Panc1 (cell line): ENCODE results near the gene FAM114A2. TPM values are rescaled to one million over a fixed set of nuclear protein-coding genes. Genes with fewer than 3 reads are reported as not detected.

ENCODE experiments used
- ATAC-seq: fragments of 200-7000 bp; cut with Tn5 transposase; 2 replicates; pipeline ENCODE4 v1.9.1; 2020; ENCODE audit warnings: mild to moderate bottlenecking, moderate library complexity
- BruUV-seq: library from RNA; stranded (reverse); fragments of 400-500 nt; replicated peaks from 2 replicates; lab custom pipeline; 2021; lab: Mats Ljungman, UMichigan
- CTCF ChIA-PET: fragments of 300-600 bp; sonication (Branson Sonifier 250); formaldehyde crosslinking; loops from one replicate; lab custom pipeline; 2022; ENCODE audit warnings: antibody characterized with exemption; lab: Charles Lee
- POLR2A ChIA-PET: fragments of 300-600 bp; sonication (Branson Sonifier 250); formaldehyde crosslinking; loops from one replicate; lab custom pipeline; 2022; ENCODE audit warnings: antibody characterized with exemption; lab: Charles Lee
- DNase-seq: peaks from one replicate; pipeline ENCODE4 v3.0.0-alpha.2; 2010; ENCODE audit warnings: low read depth, low spot score
- H3K27ac ChIP-seq: 2 replicates; pipeline ENCODE4 v1.5.1; 2011; ENCODE audit warnings: mild to moderate bottlenecking, low read length, inconsistent platforms
- H3K27me3 ChIP-seq: fragments of 200-500 bp; sonication (Bioruptor generic); 2 replicates; pipeline ENCODE4 v1.6.0; 2014; ENCODE audit warnings: low read length, inconsistent platforms; ENCODE audit not compliant: control insufficient read depth, insufficient read depth
- H3K36me3 ChIP-seq: fragments of 200-500 bp; sonication (Bioruptor generic); 2 replicates; pipeline ENCODE4 v1.5.1; 2014; ENCODE audit warnings: inconsistent platforms, mild to moderate bottlenecking, low read length, moderate library complexity; ENCODE audit not compliant: control insufficient read depth, insufficient read depth
- H3K4me1 ChIP-seq: 2 replicates; pipeline ENCODE4 v1.5.1; 2011; ENCODE audit warnings: inconsistent platforms, mild to moderate bottlenecking, low read length, moderate library complexity; ENCODE audit not compliant: control insufficient read depth, insufficient read depth
- H3K4me3 ChIP-seq, 2 experiments: 2 replicates each; pipeline ENCODE4 v1.5.1; 2011 to 2012; ENCODE audit warnings: low read depth in 2 of 2, low read length in 2 of 2, mild to moderate bottlenecking in 2 of 2, inconsistent platforms in 1 of 2, moderate library complexity in 1 of 2
- H3K9me3 ChIP-seq: fragments of 200-500 bp; sonication (Bioruptor generic); 2 replicates; pipeline ENCODE4 v1.5.1; 2014; ENCODE audit warnings: low read depth, mild to moderate bottlenecking, inconsistent platforms, low read length, moderate library complexity; ENCODE audit not compliant: control insufficient read depth, insufficient read depth
- POLR2AphosphoS5 ChIP-seq: IDR thresholded peaks from 2 replicates; pipeline ENCODE4 v1.6.1; 2012; ENCODE audit warnings: mild to moderate bottlenecking, low read depth, low read length, moderate library complexity
- SIN3A ChIP-seq: IDR thresholded peaks from 2 replicates; pipeline ENCODE4 v1.6.1; 2012; ENCODE audit warnings: low read depth, mild to moderate bottlenecking, low read length, moderate library complexity, borderline replicate concordance; ENCODE audit not compliant: insufficient read depth
- TCF7L2 ChIP-seq: IDR thresholded peaks from 2 replicates; pipeline ENCODE4 v1.6.1; 2011; ENCODE audit warnings: mild to moderate bottlenecking, low read depth, low read length, inconsistent platforms
- in situ Hi-C: cut with HindIII; loops from 2 replicates; pipeline ENCODE4 v1.10.0; 2016; ENCODE audit warnings: low sequenced_read_pairs, low pct_unique_long_range_greater_than_20kb
- intact Hi-C: fragments of 100-400 bp; cut with micrococcal nuclease; formaldehyde crosslinking; loops from one replicate; pipeline ENCODE4 v1.10.0; 2022; ENCODE audit not compliant: unreplicated experiment
- total RNA-seq: library from RNA; stranded (reverse); gene quantifications from one replicate; pipeline ENCODE4 v1.2.1, GENCODE V29; 2021; ENCODE audit not compliant: unreplicated experiment
- TF ChIP-seq, protein P1 (sequence below): fragments of 450-650 bp; IDR thresholded peaks from 2 replicates; pipeline ENCODE4 v1.5.1; 2017; ENCODE audit warnings: mild to moderate bottlenecking
- TF ChIP-seq, protein P2 (sequence below), 2 experiments: IDR thresholded peaks; 2 replicates each; pipeline ENCODE4 v1.6.1; 2011 to 2012; ENCODE audit warnings: low read depth in 2 of 2, control low read depth in 1 of 2, low read length in 1 of 2, mild to moderate bottlenecking in 1 of 2, moderate library complexity in 1 of 2; ENCODE audit not compliant: insufficient read depth in 1 of 2

FAM114A2 gene
- total RNA-seq, 1 experiment from 2014 or later, result 20.7 TPM

DNA sequence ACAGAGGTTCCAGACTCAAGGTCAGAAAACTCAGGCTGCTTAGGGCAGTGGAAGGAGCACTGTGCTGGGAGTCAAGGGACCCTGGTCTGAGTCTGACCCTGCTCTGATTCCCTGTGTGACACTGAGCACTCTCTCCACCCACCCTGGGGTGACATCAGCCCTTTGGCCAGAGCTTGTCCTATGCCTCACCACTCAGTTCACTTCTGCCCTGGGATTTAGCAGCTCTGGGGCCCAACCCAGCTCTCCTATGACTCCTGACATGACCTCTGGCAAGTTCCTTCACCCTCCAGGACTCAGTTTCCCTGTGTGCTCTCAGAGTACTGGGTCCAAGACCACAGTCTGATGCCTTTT lies 63.9 kb downstream of the FAM114A2 start:
- DNase-seq (no peak), ATAC-seq (peak; percentile 59)
- POLR2A ChIA-PET, result interaction anchor here (0.6 kb wide), 1 partner anchor 10 kb away, joined by 3 read pairs; no protein-coding TSS in a partner anchor
- Histone ChIP-seq H3K9me3 (no peaks in the 10 kb centered on the region), H3K4me3 (no peak overlapping the region), H3K27me3 (peaks cover 8% of the 10 kb centered on the region), H3K36me3 (no peaks in the 10 kb centered on the region), H3K4me1 (no peaks in the 10 kb centered on the region), H3K27ac (no peak overlapping the region)
- BruUV-seq, result no TSS peak
- intact Hi-C loops (loop anchor here (1.0 to 10.0 kb wide), 5 partner anchors 98 to 660 kb away; no protein-coding TSS in a partner anchor), in situ Hi-C loops (no loop called here)
- CTCF ChIA-PET, result interaction anchor here (0.6 to 2.2 kb wide), 3 partner anchors 98 to 1420 kb away, joined by 3 to 8 read pairs (median 3); no protein-coding TSS in a partner anchor
- TF ChIP-seq SIN3A, result no peak
- TF ChIP-seq POLR2AphosphoS5, result no peak
- TF ChIP-seq, protein P1, sequence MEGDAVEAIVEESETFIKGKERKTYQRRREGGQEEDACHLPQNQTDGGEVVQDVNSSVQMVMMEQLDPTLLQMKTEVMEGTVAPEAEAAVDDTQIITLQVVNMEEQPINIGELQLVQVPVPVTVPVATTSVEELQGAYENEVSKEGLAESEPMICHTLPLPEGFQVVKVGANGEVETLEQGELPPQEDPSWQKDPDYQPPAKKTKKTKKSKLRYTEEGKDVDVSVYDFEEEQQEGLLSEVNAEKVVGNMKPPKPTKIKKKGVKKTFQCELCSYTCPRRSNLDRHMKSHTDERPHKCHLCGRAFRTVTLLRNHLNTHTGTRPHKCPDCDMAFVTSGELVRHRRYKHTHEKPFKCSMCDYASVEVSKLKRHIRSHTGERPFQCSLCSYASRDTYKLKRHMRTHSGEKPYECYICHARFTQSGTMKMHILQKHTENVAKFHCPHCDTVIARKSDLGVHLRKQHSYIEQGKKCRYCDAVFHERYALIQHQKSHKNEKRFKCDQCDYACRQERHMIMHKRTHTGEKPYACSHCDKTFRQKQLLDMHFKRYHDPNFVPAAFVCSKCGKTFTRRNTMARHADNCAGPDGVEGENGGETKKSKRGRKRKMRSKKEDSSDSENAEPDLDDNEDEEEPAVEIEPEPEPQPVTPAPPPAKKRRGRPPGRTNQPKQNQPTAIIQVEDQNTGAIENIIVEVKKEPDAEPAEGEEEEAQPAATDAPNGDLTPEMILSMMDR, result no peak
- TF ChIP-seq TCF7L2, result no peak
- TF ChIP-seq, protein P2, sequence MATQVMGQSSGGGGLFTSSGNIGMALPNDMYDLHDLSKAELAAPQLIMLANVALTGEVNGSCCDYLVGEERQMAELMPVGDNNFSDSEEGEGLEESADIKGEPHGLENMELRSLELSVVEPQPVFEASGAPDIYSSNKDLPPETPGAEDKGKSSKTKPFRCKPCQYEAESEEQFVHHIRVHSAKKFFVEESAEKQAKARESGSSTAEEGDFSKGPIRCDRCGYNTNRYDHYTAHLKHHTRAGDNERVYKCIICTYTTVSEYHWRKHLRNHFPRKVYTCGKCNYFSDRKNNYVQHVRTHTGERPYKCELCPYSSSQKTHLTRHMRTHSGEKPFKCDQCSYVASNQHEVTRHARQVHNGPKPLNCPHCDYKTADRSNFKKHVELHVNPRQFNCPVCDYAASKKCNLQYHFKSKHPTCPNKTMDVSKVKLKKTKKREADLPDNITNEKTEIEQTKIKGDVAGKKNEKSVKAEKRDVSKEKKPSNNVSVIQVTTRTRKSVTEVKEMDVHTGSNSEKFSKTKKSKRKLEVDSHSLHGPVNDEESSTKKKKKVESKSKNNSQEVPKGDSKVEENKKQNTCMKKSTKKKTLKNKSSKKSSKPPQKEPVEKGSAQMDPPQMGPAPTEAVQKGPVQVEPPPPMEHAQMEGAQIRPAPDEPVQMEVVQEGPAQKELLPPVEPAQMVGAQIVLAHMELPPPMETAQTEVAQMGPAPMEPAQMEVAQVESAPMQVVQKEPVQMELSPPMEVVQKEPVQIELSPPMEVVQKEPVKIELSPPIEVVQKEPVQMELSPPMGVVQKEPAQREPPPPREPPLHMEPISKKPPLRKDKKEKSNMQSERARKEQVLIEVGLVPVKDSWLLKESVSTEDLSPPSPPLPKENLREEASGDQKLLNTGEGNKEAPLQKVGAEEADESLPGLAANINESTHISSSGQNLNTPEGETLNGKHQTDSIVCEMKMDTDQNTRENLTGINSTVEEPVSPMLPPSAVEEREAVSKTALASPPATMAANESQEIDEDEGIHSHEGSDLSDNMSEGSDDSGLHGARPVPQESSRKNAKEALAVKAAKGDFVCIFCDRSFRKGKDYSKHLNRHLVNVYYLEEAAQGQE (IDR thresholded peaks at IDR 0.05; ENCODE audit: insufficient read depth in 1 of 2, low read depth in 2 of 2, low read length in 1 of 2), result no peak

DNA sequence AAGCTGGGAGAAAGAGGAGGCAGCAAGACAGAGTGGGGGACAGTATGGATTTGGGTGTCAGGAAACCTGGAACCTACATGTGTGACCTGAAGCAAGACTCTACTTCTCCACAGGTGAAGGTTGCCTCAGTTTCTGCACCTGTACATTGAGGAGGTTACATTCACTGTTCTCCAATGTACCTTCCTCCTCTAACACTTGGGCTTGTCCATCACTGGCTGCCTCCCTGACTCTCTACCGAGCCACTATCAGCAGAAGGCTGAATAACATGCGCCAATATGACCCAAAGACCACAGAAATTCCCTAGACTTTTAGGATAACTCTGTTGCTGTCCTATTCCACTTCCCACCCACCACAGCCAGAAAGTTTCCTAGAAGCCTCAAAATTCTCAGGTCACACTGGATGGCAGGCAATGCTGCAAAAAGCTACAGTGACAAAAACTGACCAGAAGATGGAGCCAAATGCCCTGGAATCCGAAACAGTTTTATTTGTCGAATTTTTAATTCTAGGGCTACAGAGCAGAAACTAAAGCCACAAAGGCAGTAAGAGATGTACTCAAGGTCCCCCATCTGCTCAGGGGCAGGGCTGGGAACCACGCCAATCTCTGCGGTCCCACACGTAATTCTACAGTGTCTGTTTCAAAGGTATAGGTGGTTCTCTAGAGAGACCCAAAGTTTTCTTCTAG lies 64.4 kb downstream of the FAM114A2 start:
- no TSS peak for BruUV-seq
- no peaks in the 10 kb centered on the region for H3K4me1 ChIP-seq
- in situ Hi-C loops (no loop called here), intact Hi-C loops (loop anchor here (2.0 to 10.0 kb wide), 4 partner anchors 207 to 661 kb away; no protein-coding TSS in a partner anchor)
- no peak overlapping the region for H3K4me3 ChIP-seq
- ATAC-seq, result peak; percentile 76
- H3K27me3 ChIP-seq, result peaks cover 10% of the 10 kb centered on the region
- no peaks in the 10 kb centered on the region for H3K9me3 ChIP-seq
- H3K27ac ChIP-seq, result no peak overlapping the region
- peak; percentile 18 for DNase-seq
- TF ChIP-seq POLR2AphosphoS5, result no peak
- TF ChIP-seq, protein P1, result peak; percentile 85
- H3K36me3 ChIP-seq, result no peaks in the 10 kb centered on the region
- CTCF ChIA-PET, result interaction anchor here (0.6 to 2.2 kb wide), 3 partner anchors 98 to 1420 kb away, joined by 3 to 8 read pairs (median 5); no protein-coding TSS in a partner anchor
- POLR2A ChIA-PET, result interaction anchor here (0.6 kb wide), 1 partner anchor 10 kb away, joined by 3 read pairs; no protein-coding TSS in a partner anchor
